HCT116 (cell line): Measurements from ENCODE around the gene RABL3.
"Not testable (repeated sequence)": the region's sequence is repeated elsewhere in the genome, so short reads cannot be mapped to it uniquely, and the experiment has no call there.

Experiments used
- CTCF ChIP-seq, 3 experiments: fragments of 200-600 bp in 1 of 3; sonication (generic) in 1 of 3; IDR thresholded peaks in 2 of 3; conservative IDR thresholded peaks in 1 of 3; 2 replicates each; pipeline ENCODE4 v1.5.1; 2012 to 2017; ENCODE audit warnings: low read depth in 2 of 3, low read length in 2 of 3, antibody characterized with exemption in 1 of 3, borderline replicate concordance in 1 of 3, control low read depth in 1 of 3, mild to moderate bottlenecking in 1 of 3, mixed read lengths in 1 of 3, mixed run types in 1 of 3, moderate library complexity in 1 of 3; ENCODE audit not compliant: insufficient read depth in 1 of 3
- EZH2 ChIP-seq: fragments of 200-600 bp; sonication (generic); IDR thresholded peaks from 2 replicates; pipeline ENCODE4 v1.6.1; 2017; ENCODE audit warnings: antibody characterized with exemption, mixed run types
- EZH2phosphoT487 ChIP-seq: fragments of 200-600 bp; IDR thresholded peaks from 2 replicates; pipeline ENCODE4 v1.6.1; 2018; ENCODE audit warnings: antibody characterized with exemption, borderline replicate concordance

GRCh38 chr3:120638820-120639219 lies 103.5 kb downstream of the RABL3 start:
- TF ChIP-seq EZH2; CTCF (IDR thresholded peaks at IDR 0.05 in 2 of 3, conservative IDR thresholded peaks at IDR 0.05 in 1 of 3; ENCODE audit: borderline replicate concordance in 1 of 3, insufficient read depth in 1 of 3, low read depth in 2 of 3, low read length in 2 of 3); EZH2phosphoT487: not testable (repeated sequence)
